Measurements from ENCODE around the gene DGCR8.

DGCR8 gene

DNA sequence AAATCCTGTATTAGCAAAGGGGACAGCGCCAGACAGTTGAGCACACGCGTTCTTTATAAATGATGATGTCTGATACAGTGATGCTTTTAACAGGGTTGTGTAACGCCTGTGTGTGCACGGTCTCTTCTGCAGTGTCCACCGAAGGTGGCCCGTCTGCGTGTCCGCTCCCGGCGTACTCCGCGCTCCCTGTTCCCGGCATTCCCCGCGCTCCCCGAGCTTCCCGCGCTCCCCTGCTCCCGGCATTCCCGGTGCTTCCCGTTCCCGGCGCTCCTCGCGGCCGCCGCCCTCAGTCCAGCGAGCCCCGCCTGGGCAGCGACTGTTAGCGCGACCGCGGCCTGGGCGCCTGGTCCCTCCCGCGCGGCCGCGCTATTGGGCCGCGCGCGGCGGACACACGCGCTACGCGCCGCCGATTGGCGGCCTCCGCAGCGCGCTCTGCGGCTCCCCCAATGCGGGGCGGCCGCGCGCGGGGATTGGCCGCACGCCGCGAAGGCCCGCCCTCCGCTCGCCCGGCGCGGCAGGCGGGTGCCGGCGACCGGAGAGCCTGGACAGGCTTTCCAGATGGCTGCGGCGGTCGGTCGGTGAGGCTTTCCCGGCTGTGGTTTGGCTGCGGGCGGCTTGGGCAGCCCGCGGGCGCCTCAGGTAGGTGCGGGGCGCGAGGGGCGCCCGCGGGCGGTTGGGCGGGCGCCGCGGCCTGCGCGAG is at the start of gene DGCR8:
Gene DGCR8 (plus strand): TSS at position 497 of the 700 bp plus-strand sequence. CDS start 5,723 bp downstream, outside the sequence.
- DNase-seq, result peak; percentile 94

DNA sequence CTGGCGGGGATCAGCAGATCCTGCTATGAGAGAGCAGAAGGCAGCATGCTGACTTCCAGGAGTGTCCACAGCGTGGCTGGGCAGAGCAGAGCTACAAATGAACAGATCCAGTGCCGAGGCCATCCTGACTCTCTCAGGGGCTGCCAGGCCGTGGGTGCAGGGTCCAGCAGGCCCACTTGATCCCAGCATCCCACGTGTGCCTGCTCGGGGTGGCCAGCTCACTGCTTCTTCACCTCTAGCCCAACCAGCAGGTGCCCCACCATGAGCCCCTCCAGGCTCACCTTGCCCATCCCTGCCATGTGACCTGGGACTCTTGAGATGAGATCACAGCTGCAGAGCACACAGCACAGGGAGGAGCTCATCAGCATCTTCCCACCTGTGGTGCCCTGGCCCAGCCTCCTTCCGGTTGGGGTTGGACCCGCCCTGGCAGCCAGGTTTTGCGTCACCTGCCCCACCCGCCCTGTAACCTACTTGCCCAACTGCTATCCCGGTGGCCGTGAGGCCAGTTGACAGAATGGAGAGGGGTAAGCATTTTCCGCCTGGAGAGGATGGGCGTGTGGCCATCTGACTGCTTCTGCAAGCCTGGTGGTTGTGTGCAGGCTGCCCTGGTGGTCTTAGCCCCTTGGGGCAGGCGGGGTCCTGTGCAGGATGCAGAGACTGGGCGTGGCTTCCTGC is 48.2 kb upstream of the DGCR8 start:
- no peak for DNase-seq

DNA sequence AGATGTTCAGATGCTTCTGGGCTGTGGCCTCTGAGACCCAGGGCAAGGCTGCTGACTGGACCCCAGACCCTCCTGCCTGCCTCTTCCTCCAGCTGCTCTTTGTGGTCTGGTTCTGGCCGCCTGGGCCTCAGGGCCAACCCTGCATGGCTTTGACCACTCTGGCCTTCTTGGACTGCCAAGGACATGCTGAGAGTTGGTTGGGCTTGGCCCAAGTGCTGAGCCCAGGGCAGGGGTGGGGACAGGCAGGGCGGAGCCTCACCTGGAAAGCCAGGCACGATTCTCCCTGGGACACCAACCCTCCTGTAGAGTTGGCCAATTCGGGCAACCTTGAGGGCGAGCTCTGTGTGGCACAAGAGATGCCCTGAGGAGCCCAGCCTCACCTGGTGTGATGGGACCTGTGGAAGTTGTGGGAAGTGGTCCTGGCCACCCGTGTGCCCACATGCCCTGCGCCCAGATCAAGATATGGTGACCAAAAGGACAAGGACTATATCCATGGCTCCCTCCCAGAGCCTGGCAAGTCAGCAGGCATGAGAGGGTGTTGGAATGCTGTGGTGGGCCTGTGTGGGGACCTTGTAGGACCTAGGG is 47.5 kb upstream of the DGCR8 start:
- DNase-seq, result no peak

DNA sequence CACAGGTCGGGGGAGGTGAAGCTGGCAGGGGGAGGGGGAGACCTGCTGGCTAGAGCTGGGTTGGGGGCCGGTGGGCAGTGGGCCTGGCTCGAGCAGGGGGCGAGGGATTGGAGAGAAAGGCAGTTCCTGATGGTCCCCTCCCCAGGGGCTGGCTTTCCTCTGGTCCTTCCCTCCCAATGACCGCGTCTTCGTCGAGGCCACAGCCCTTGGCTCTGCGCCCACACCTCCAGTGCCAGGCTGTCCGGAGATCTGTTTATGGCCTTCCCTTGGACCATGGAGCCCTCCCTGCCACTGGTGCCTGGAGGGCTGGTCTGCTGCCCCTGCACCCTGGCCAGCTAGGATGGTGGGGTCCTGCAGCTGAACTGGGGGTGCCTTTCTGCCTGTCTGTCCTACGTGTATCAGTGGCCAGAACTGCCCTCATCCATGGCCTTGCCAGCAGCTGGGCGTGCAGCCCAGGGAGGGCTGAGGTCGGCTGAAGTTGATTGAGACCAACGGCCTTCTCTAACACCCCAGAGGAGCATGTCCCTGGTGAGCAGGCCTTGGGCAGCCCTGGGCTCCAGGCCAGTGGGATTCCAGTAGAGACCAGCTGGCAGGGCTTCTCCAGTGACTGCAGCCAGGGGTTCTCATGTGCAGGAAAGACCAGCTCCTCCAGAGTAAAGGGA is 46.9 kb upstream of the DGCR8 start:
- no peak for DNase-seq

DNA sequence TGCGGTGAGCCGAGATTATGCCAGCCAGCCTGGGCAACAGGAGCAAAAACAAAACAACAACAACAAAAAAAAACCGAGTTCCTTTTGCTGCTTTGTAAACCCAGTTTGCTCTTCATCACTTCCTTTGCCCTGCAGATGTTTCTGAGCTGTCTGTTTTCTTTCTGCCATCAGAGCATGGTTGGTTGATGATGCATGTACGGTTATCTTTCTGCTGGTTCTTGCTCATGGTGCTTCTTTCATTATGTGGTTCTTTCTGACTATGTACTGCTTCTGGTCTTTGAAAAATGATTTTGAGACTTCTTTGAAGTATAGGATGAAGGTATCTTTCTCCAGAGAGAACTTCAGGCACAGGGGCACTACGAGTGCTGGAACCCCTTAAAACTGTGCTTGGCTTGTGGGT is 45.9 kb upstream of the DGCR8 start:
- DNase-seq, result no peak

DNA sequence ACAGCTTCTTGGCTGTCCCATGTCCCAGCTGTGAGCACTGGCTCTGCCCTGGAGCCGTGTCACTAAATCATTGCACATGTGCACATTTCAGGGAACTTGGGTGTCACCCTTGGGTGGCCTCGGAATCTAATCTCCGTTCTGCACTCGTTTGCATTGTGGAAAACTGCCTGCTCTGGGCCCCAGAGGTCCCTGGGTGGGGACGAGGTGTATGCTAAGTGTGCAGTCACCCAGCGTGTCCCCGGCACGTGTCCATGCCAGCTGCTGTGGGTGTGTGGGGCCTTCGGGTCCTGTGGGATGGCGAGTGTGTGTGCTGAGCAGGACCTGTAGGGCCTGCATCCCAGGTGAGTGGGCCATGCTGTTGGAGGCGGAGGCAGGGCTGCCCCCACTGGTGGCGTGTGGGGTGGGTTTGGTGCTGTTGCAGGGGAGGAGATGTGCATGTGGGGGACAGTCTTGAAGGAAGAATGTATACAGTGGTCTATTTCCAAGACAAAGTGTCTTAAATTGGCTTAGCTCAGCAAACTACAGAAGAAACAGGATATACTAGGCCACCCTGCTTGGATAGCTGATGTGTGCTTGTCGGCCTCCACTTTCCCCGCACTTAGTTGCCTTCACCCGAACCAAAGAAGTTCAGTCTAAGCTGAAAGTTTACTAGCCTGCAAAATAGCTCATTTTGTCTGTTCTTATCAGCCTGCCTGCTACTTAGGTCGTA is 44.5 kb upstream of the DGCR8 start:
- DNase-seq, result no peak

DNA sequence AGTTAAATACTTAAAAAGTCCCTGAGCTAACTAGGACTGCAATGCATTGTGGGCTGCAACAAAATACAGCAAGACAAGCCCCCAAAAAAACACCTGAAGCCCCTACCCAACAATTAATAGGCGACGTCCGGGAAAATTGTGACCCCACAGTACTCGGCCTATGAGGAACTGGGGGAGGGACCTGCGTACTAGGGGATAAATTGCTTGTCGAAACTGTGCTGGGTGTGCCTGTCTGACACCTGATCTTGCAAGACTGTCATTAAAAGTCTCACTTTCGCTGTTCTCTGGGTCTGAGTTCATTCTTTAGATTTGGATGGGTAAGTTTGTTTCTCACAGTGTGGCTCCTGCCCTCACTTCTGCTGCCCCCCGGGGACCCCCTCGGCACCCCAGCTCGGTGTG is 44.0 kb upstream of the DGCR8 start:
- DNase-seq, result no peak

DNA sequence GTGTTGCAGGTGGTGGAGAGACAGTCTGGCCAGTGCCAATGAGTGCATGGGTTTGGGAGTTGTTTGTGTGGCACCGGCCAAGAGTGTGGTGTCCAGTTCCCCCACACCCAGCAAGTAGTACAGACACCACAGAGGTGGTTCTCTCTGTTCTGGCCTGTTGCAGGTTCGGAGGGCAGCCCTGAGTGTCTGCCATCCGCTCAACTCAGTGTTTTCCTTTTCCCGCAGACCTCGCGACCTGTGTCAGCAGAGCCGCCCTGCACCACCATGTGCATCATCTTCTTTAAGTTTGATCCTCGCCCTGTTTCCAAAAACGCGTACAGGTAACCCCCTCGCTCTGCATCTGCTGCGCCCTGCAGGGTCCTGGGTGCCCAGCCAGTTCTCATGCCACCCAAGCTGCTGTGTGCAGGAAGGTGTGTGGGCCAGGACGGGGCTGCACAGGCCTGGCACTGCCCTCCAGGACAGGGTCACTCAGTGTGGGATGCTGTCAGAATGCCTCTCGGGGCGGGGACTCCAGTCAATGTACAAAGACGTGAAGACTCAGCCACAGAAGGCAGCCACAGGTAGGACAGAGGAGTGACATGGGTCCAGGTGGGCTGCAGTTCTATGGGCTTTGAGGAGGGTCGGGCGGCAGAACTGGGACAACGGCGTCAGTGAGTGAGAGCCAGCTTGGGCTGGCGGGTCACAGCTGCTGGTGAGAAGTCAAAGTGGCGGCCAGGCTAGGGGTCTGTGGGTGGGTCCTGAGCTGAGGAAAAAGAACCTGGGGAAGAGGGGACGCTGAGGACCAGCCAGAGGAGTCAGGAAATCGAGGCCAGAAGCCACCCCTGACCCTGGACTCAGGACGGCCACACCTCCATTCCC is 43.3 kb upstream of the DGCR8 start:
- DNase-seq, result no peak

DNA sequence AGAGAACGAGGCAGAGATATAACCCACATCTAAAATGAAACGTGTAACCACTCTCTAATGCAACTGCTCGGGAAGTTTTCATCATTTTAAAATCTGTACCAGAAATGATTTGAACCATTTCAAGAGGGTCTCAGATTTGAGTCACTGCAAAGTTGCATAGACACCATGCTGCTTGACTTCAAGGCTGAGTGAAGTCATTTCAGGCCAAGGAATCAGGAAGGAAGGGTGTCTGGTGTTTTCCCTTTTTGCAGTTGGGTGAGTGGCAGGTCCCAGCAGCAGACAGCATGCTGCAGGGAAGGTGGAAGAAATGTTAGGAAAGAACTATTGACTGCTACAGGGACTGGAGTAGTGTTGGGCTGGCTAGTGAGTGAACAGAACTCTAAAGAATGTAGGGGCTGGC is 42.6 kb upstream of the DGCR8 start:
- no peak for DNase-seq

DNA sequence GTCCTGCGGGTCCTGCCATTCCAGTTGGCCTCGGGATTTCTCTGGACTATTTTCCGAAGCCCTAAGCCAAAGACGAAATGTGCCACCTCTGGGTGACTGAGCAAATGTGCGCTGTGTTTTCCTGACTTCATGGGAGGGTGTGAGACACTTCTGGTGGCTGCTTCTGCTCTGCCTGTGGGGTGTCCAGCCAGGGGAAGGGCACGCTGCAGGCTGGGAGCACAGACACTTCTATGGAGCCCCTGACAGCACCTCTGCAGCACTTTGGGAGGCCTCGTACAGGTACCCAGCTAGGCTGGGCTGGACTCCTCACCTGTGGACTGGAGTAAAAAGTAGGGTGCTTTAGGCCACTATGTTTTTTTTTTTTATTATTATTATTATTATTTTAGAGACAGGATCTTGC is 41.5 kb upstream of the DGCR8 start:
- no peak for DNase-seq

DNA sequence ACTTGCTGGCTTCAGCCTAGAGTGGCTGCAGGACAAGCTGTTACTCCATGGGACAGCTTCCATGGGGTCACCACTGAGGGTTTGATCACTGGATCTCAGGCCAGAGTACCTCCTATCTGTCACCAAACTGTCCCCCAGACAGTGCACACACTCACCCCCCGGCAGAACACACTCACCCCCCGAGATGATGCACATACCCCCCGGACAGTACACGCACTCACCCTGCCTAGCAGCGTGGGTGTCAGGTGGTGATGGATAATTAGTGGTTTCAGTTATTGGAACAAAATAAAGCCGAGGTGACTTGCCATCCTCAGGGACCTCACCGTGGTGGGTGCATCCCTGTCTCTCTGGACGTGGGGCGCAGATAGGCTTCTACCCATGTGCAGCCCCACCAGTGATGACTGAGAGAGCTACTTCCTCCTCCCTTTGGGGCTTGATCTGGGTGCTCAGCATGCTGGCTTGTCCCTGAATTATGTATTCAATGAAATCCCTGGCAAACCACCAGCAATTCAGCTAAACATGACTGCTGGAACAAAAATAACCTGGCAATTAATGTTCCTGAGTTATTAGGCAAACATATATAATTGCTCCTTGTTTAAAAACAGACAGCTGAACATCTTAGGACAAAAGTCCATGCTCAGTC is 40.2 kb upstream of the DGCR8 start:
- peak; percentile 23 for DNase-seq

DNA sequence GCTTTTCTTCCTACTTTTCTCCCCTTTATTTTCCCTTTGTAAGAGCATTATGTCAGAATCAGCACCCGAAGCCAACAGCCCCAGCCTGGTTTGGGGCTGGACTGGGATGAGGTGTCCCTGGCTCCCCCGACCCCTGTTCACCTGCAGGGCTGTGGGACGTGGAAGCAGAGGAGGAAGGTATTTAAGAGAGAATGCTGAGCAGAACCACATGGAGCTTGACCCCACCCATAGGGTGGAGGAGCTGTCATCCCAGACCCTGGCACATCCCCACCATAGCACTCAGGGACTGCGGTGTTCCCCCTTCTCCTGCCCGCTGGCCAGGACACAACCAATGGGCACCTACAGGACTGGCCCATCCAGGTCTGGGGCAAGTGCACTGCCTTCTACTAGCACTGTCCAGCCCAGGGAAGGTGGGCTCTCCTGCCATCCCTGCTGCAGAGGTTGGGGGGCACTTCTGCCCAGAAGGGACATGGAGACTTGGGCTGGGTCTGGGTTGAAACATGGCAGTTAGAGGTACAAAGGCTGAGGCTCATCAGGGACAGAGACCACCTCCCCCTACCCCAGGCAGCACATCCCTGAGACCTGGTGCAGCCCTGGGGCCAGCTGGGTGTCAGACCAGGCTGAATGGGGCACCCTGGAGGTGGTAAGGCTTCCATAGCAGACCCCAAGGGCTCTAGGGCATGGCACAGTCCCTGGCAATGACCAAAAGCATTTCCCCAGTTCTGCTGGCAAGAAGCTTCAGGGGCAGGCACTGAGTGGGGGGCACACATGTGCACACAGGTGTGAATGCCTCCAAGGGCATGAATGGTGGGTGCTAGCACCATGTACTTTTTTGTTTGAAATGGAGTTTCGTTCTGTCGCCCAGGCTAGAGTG is 39.5 kb upstream of the DGCR8 start:
- no peak for DNase-seq

DNA sequence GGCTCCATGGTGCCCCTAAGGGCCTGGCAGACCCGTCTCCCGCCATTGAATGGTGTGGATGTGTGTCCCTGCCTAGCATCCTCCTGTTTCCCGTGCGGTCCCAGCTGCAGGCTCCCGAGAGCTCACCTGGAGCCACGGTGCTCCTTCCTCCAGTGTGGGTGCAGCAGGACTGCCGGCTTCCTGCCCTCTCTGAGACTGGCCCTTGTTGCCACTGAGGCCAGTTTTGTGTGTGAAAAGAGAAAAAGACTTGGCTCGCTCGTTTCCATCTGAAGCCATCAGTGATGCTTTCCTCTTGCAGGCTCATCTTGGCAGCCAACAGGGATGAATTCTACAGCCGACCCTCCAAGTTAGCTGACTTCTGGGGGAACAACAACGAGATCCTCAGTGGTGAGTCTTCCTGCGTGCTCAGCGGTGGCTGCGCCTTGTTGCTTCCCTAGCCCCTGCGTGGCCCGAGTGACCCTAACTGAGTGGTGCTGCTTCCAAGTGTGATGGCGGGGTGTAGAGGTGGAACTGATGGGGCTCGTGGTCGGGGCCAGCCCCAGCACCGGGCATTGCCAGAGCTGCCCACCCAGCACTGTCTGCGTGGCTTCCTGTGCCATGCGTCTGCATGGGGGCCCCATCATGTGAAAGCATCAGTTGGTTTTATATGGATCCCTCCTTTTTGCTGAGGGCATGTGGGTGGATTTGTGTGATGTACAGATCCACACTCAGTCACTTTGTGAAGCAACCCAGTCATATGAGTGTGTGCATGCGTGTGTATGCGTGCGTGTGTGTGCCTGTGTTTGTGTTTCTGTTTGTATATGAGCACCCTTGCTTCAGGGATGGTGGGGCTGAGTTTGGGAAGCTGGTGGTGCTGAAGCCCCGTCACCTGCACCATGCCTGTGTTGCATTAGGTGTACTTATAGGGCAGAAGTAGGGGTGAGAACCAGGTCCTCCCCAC is 36.7 kb upstream of the DGCR8 start:
- DNase-seq, result no peak

DNA sequence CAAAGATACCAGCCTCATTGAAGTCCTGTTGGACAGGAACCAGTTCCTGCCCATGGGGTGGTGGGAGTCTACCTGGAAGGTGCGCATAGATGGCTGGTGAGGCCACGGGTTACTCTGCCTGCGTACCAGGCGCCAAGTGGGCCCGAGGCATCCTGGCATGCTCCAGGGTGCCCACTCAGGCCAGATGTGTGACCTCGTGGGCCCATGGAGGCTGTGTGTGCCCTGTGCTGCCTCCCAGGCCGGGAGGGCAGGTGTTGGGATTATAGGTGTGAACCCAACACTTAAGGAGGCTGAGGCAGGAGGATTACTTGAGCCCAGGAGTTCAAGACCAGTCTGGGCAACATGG is 36.1 kb upstream of the DGCR8 start:
- no peak for DNase-seq

DNA sequence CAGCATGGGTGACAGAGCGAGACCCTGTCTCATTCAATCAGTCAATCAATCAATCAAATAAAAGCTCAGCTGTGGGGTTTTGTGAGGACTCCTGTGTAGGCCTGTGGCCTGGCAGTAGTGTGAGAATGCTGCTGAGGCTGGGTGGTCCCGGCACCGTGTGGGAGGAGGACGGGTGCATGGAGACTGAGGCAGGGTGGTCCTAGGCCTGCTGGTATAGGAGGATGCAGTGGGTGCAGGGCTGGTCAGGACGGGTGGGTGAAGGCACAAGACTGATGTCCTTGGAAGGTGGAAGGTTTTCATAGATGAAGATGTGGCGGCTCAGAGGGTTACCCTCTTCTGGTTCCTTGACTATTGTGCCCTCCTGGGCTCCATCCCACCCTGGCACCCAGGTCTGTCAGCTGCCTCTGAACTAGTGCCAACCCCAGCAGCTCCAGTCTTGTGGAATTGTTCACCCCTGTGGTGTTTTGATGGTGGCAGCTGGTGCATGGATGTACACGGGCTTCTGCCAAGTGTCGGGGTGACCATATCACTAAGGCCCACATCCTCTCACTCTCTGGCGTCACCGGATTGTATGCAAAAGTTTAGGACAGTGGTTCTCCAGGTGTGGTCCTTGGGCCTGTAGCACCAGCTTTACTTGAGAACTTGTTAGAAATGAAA is 35.4 kb upstream of the DGCR8 start:
- no peak for DNase-seq

DNA sequence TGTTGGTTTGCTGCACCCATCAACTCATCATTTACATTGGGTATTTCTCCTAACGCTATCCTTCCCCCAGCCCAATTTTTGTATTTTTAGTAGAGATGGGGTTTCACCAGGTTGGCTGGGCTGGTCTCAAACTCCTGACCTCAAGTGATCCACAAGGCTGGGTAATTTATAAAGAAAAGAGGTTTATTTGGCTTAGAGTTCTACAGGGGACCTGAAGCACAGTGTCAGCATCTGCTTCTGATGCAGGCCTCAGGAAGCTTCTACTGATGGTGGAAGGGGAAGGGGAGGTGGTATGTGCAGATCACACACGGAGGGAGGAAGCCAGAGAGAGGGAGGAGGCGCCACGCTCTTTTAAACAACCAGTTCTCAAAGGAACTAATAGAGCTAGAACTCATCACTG is 33.3 kb upstream of the DGCR8 start:
- DNase-seq, result no peak

DNA sequence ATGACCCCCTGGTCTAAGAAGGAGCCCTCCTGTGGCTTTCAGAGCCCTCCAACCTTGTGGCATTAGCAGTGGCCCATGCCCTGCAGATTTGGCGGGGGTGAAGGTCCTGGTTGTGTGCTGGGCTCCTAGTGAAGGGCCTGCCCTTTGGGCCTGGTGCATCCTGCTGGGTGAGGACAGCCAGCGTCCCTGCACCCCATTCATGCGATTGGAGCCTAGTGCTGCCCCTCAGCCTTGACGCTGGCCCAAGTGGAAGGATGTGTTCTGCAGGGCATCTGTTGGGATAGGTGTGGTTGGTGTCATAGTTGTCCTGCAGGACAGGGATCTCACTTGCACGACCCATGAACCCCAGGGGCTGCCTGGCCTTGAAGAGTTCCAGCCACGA is 28.1 kb upstream of the DGCR8 start:
- DNase-seq, result no peak

DNA sequence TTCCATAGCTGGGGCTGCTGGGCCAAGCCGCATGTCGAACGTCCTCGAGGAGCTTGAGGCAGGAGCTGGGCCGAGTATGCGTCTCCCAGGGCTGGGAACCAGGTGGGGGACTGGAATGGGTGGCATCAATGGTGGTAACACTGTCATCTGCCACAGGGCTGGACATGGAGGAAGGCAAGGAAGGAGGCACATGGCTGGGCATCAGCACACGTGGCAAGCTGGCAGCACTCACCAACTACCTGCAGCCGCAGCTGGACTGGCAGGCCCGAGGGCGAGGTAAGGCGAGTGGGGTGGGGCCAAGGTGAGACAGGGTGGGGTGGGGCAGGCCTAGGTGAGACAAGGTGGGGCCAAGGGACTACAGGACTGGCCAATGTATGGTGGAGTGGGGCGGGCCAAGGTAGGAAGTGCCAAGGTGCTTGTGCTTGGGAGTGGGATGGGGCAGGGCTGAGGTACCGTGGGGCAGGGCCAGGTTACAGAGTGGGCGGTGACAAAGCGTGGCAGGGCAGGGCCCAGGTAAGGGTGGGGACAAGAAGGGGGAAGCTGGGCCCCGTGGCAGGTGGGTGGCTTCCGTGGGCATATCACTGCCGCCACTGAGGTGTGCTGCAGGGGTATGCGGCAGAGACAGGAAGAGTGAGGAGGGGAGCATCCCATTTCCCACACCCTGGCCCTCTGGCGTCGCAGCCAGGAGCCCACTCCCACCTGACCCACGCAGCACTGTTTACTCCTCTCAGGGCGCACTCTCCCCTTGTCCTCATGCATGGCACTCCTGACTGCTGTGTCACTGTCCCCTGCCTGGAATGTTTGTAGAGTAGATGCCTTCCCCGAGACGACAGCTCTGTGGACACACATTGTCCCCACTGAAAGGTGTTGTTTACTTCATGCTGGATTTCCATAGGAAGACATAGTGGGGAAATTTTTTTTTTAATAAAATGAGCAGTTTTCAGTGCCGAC is 27.5 kb upstream of the DGCR8 start:
- no peak for DNase-seq

All from NCI-H446 treated with DMSO at 0.1 percent for 48 hours (cell line).